Stimulated activated CD8-positive, alpha-beta memory T cell treated with anti-CD3 and anti-CD28 coated beads, Interleukin-7, amount 100 ng/mL, for 24 hours (primary cell): ENCODE data around the gene TMEM200A.

Source experiments
- DNase-seq: peaks from one replicate; pipeline ENCODE4 v3.0.0-alpha.2; 2020; ENCODE audit warnings: low read depth

TMEM200A gene

GRCh38 chr6:130489514-130489913 lies 123.7 kb downstream of the TMEM200A start:
- DNase-seq: no peak
